Mesendoderm (in vitro differentiated cells): ENCODE data around the gene DNASE1L3. TPM values are rescaled to one million over a fixed set of nuclear protein-coding genes. Genes with fewer than 3 reads are reported as not detected.

Source experiments
- DNase-seq: peaks from one replicate; pipeline ENCODE4 v3.0.0; 2013
- H2AK5ac ChIP-seq: 2 replicates; pipeline ENCODE4 v1.6.1; 2013; ENCODE audit warnings: low read length, inconsistent platforms
- H2BK120ac ChIP-seq: 2 replicates; pipeline ENCODE4 v1.6.1; 2013; ENCODE audit warnings: low read depth, mild to moderate bottlenecking, low read length, moderate library complexity, mixed read lengths
- H2BK15ac ChIP-seq: replicated peaks from 2 replicates; pipeline ENCODE4 v1.6.1; 2013; ENCODE audit warnings: low read depth, mild to moderate bottlenecking, moderate library complexity
- H2BK5ac ChIP-seq: 2 replicates; pipeline ENCODE4 v1.6.1; 2013; ENCODE audit warnings: low read length, inconsistent platforms
- H3K18ac ChIP-seq: 2 replicates; pipeline ENCODE4 v1.6.1; 2013; ENCODE audit warnings: mild to moderate bottlenecking, low read length, mixed read lengths
- H3K23ac ChIP-seq: one replicate; pipeline ENCODE4 v1.6.1; 2013; ENCODE audit warnings: low read length
- H3K27ac ChIP-seq: 2 replicates; pipeline ENCODE4 v1.5.1; 2013; ENCODE audit warnings: low read depth, mild to moderate bottlenecking, inconsistent platforms, low read length, moderate library complexity
- H3K27me3 ChIP-seq: 2 replicates; pipeline ENCODE4 v1.6.1; 2013; ENCODE audit warnings: low read length, control low read depth, mild to moderate bottlenecking, inconsistent platforms; ENCODE audit not compliant: insufficient read depth, poor library complexity
- H3K36me3 ChIP-seq: 2 replicates; pipeline ENCODE4 v1.6.1; 2013; ENCODE audit warnings: low read length, inconsistent platforms; ENCODE audit not compliant: control insufficient read depth, insufficient read depth
- H3K4ac ChIP-seq: one replicate; pipeline ENCODE4 v1.6.1; 2013; ENCODE audit warnings: low read depth, mild to moderate bottlenecking, low read length, moderate library complexity
- H3K4me1 ChIP-seq: 2 replicates; pipeline ENCODE4 v1.6.1; 2013; ENCODE audit warnings: low read depth, low read length, inconsistent platforms; ENCODE audit not compliant: control insufficient read depth
- H3K4me2 ChIP-seq: 2 replicates; pipeline ENCODE4 v1.6.1; 2013; ENCODE audit warnings: low read length
- H3K4me3 ChIP-seq: 2 replicates; pipeline ENCODE4 v1.5.1; 2013; ENCODE audit warnings: mild to moderate bottlenecking, low read length
- H3K56ac ChIP-seq: one replicate; pipeline ENCODE4 v1.6.1; 2013; ENCODE audit warnings: low read length
- H3K79me1 ChIP-seq: 2 replicates; pipeline ENCODE4 v1.6.1; 2013; ENCODE audit warnings: low read length, inconsistent platforms
- H3K79me2 ChIP-seq: 2 replicates; pipeline ENCODE4 v1.6.1; 2013; ENCODE audit warnings: mild to moderate bottlenecking, low read length; ENCODE audit not compliant: control insufficient read depth, insufficient read depth
- H3K9ac ChIP-seq: 2 replicates; pipeline ENCODE4 v1.6.1; 2013; ENCODE audit warnings: low read length, inconsistent platforms
- H4K5ac ChIP-seq: one replicate; pipeline ENCODE4 v1.6.1; 2013; ENCODE audit warnings: low read length
- H4K8ac ChIP-seq: one replicate; pipeline ENCODE4 v1.6.1; 2013; ENCODE audit warnings: low read depth, mild to moderate bottlenecking, control low read depth, low read length, moderate library complexity
- WGBS: extraction: QIAGEN DNeasy Blood & Tissue Kit; methylation state at CpG from one replicate; pipeline ENCODE4 v1.1.7; 2013; ENCODE audit warnings: low lambda C conversion rate, missing lambda C conversion rate; ENCODE audit not compliant: insufficient coverage; ENCODE audit errors: extremely low coverage; 5-methylcytosine and 5-hydroxymethylcytosine counted together
- polyA plus RNA-seq, 2 experiments: library from polyadenylated mRNA; stranded (reverse); fragments of 200-250 nt; gene quantifications; one replicate each; pipeline ENCODE4 v1.2.3, GENCODE V29; 2013

DNASE1L3 gene, protein sequence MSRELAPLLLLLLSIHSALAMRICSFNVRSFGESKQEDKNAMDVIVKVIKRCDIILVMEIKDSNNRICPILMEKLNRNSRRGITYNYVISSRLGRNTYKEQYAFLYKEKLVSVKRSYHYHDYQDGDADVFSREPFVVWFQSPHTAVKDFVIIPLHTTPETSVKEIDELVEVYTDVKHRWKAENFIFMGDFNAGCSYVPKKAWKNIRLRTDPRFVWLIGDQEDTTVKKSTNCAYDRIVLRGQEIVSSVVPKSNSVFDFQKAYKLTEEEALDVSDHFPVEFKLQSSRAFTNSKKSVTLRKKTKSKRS
- polyA plus RNA-seq (2013, experiment 1 of 2) = not detected
- not detected for polyA plus RNA-seq (2013, experiment 2 of 2)

- Histone ChIP-seq H3K79me1 (no peaks in the 10 kb centered on the region), H2BK15ac (no peak within 1 kb of the TSS), H3K27ac (no peak within 1 kb of the TSS), H3K4ac (no peak within 1 kb of the TSS), H4K8ac (no peak within 1 kb of the TSS), H2BK120ac (no peak within 1 kb of the TSS), H3K18ac (no peak within 1 kb of the TSS), H3K27me3 (no peaks in the 10 kb centered on the region), H3K4me2 (no peak within 1 kb of the TSS), H4K5ac (no peak within 1 kb of the TSS), H3K9ac (no peak within 1 kb of the TSS), H3K79me2 (no peaks in the 10 kb centered on the region), H2AK5ac (no peak within 1 kb of the TSS), H2BK5ac (no peak within 1 kb of the TSS), H3K4me3 (no peak within 1 kb of the TSS), H3K4me1 (no peaks in the 10 kb centered on the region), H3K36me3 (no peaks in the 10 kb centered on the region), H3K56ac (peak within 1 kb of the TSS; percentile 30), H3K23ac (no peak within 1 kb of the TSS)
- no CpG with 5 or more reads among the region's 14 CpGs for WGBS
- DNase-seq = no peak
Observed at GRCh38 chr3:58210761-58211460, at the start of gene DNASE1L3. DNASE1L3 (minus strand) TSS chr3:58210972; CDS start chr3:58210906, 66 bp downstream.

DNA sequence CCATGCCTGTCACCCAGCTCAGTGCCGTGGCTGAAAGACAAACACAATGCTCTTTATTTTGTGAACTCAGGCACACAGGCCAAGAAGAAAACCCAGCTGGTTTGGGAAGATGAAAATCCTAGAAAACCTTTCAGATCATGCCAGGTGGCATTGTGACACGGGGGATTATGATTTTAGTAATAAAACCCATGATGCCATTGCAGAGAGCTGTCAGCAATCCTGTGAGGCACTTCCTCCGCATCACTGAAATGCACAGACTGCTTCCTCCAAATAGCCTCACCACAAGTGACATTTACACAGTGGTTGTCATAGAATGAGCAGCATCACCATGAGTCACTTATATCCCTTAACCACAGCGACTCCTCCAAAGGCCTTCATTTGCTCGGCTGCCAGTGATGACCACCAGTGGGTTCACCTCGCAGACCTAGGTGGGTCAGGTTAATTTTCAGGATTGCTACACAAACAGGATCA is 49.5 kb upstream of the DNASE1L3 start:
- DNase-seq = no peak
- no peak overlapping the region for H3K4me3 ChIP-seq
- no peak overlapping the region for H3K27ac ChIP-seq

DNA sequence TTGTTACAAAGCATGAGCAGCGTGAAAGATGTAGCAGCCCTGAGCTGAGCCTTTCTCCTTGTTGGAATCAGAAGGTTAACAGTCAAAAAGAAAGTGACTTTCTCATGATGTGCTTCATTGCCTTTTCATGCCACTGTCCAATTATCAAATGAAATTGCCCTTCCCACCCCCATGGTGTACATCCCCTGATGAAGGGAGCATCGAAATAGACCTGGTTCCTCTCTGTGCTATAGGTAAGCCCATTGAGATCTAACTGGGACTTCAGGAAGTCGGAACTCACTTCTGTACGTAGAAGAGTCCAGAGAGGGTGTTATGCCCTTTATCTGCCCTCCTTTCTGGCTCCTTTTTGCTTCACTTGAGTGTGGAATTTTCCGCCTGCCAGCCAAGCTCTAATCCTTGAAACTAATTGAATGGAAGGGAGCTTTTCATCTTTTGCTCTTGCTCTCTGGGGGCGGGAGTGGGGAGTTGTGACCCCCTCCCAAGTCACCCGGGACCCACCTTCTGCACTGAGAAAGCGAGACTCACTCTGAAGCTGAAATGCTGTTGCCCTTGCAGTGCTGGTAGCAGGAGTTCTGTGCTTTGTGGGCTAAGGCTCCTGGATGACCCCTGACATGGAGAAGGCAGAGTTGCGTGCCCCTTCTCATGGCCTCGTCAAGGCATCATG is 47.8 kb upstream of the DNASE1L3 start:
- Histone ChIP-seq H3K4me3 (no peak overlapping the region), H2BK5ac (no peak overlapping the region), H3K27ac (no peak overlapping the region), H3K79me2 (no peaks in the 10 kb centered on the region), H3K4me1 (no peaks in the 10 kb centered on the region), H2BK120ac (no peak overlapping the region), H2AK5ac (no peak overlapping the region), H4K5ac (no peak overlapping the region), H2BK15ac (no peak overlapping the region), H3K9ac (no peak overlapping the region), H3K23ac (no peak overlapping the region), H4K8ac (no peak overlapping the region), H3K27me3 (no peaks in the 10 kb centered on the region), H3K56ac (no peak overlapping the region), H3K79me1 (no peaks in the 10 kb centered on the region), H3K4me2 (no peak overlapping the region), H3K18ac (no peak overlapping the region), H3K4ac (no peak overlapping the region), H3K36me3 (no peaks in the 10 kb centered on the region)
- DNase-seq = no peak
- no CpG with 5 or more reads among the region's 10 CpGs for WGBS

More for the DNA sequence above, 49.5 kb upstream of the DNASE1L3 start:
- no peak overlapping the region for H3K4ac ChIP-seq
- no peak overlapping the region for H2BK15ac ChIP-seq
- H3K9ac ChIP-seq = no peak overlapping the region
- no peak overlapping the region for H2AK5ac ChIP-seq
- no CpG with 5 or more reads among the region's 6 CpGs for WGBS
- H3K36me3 ChIP-seq = no peaks in the 10 kb centered on the region
- H3K4me2 ChIP-seq = no peak overlapping the region
- no peaks in the 10 kb centered on the region for H3K27me3 ChIP-seq
- no peaks in the 10 kb centered on the region for H3K79me2 ChIP-seq
- H4K5ac ChIP-seq = no peak overlapping the region
- H3K18ac ChIP-seq = no peak overlapping the region
- no peak overlapping the region for H2BK120ac ChIP-seq
- H4K8ac ChIP-seq = no peak overlapping the region
- no peak overlapping the region for H2BK5ac ChIP-seq
- no peaks in the 10 kb centered on the region for H3K79me1 ChIP-seq
- no peaks in the 10 kb centered on the region for H3K4me1 ChIP-seq
- no peak overlapping the region for H3K23ac ChIP-seq
- no peak overlapping the region for H3K56ac ChIP-seq

- H3K79me1 ChIP-seq = no peaks in the 10 kb centered on the region
- H2BK5ac ChIP-seq = no peak overlapping the region
- H3K4me1 ChIP-seq = no peaks in the 10 kb centered on the region
- H3K4me2 ChIP-seq = no peak overlapping the region
- WGBS = no CpG with 5 or more reads among the region's 4 CpGs
- H2AK5ac ChIP-seq = no peak overlapping the region
- H3K4me3 ChIP-seq = no peak overlapping the region
- H3K27me3 ChIP-seq = no peaks in the 10 kb centered on the region
- no peaks in the 10 kb centered on the region for H3K36me3 ChIP-seq
- no peak overlapping the region for H3K18ac ChIP-seq
- no peaks in the 10 kb centered on the region for H3K79me2 ChIP-seq
- DNase-seq = no peak
- H3K27ac ChIP-seq = no peak overlapping the region
- H4K8ac ChIP-seq = no peak overlapping the region
- H4K5ac ChIP-seq = no peak overlapping the region
- no peak overlapping the region for H2BK120ac ChIP-seq
- H3K23ac ChIP-seq = no peak overlapping the region
- H3K56ac ChIP-seq = no peak overlapping the region
- H3K9ac ChIP-seq = no peak overlapping the region
- H3K4ac ChIP-seq = no peak overlapping the region
- no peak overlapping the region for H2BK15ac ChIP-seq
Observed at GRCh38 chr3:58256511-58256910, 45.7 kb upstream of the DNASE1L3 start.

- WGBS = no CpG with 5 or more reads among the region's 1 CpG
- Histone ChIP-seq H3K4ac (no peak overlapping the region), H3K36me3 (no peaks in the 10 kb centered on the region), H4K8ac (no peak overlapping the region), H3K4me2 (no peak overlapping the region), H3K4me1 (no peaks in the 10 kb centered on the region), H4K5ac (no peak overlapping the region), H2AK5ac (no peak overlapping the region), H3K79me1 (no peaks in the 10 kb centered on the region), H3K27me3 (no peaks in the 10 kb centered on the region), H2BK15ac (no peak overlapping the region), H3K27ac (no peak overlapping the region), H3K79me2 (no peaks in the 10 kb centered on the region), H3K4me3 (no peak overlapping the region), H3K56ac (no peak overlapping the region), H3K23ac (no peak overlapping the region), H3K9ac (no peak overlapping the region), H3K18ac (no peak overlapping the region), H2BK5ac (no peak overlapping the region), H2BK120ac (no peak overlapping the region)
- DNase-seq = no peak
Observed at GRCh38 chr3:58256061-58256460, 45.3 kb upstream of the DNASE1L3 start.
